A549 (cell line): ENCODE results near the gene PTHLH. TPM values are rescaled to one million over a fixed set of nuclear protein-coding genes. Genes with fewer than 3 reads are reported as not detected.

ENCODE experiments used
- ATAC-seq, 2 experiments: fragments of 200-7000 bp in 1 of 2; fragments of >200 bp in 1 of 2; cut with Nextera tagmentation in 1 of 2; cut with Tn5 transposase in 1 of 2; 3 replicates each; pipeline versions ENCODE4 v1.8.0 to v1.9.1; 2018 to 2020; ENCODE audit warnings: mild to moderate bottlenecking in 1 of 2, moderate library complexity in 1 of 2
- CTCF ChIA-PET: fragments of 300-600 bp; sonication (Branson Sonifier 250); formaldehyde crosslinking; extraction: SDS; loops from one replicate; lab custom pipeline; 2021; ENCODE audit warnings: antibody characterized with exemption, inconsistent platforms; lab: Yijun Ruan, JAX
- POLR2A ChIA-PET: fragments of 350-600 bp; formaldehyde crosslinking; extraction: SDS; loops from one replicate; lab custom pipeline; 2021; ENCODE audit warnings: antibody characterized with exemption, inconsistent platforms; lab: Yijun Ruan, JAX
- DNase-seq, 2 experiments: peaks; one replicate each; pipeline versions ENCODE4 v3.0.0 to v3.0.0-alpha.2; 2011 to 2016; ENCODE audit warnings: low read depth in 1 of 2, low spot score in 1 of 2
- FAIRE-seq: peaks from 2 replicates; lab custom pipeline; 2011; peaks lifted over from hg19 to GRCh38; lab: Jason Lieb, UNC
- H3K27ac ChIP-seq, 2 experiments: fragments of >200 bp; sonication (Bioruptor Twin); formaldehyde crosslinking; 3 replicates each; pipeline ENCODE4 v1.5.1; 2016 to 2017
- H3K4me1 ChIP-seq: fragments of >200 bp; sonication (Bioruptor Twin); formaldehyde crosslinking; 3 replicates; pipeline ENCODE4 v1.6.1; 2016
- H3K4me2 ChIP-seq: fragments of >200 bp; sonication (Bioruptor Twin); formaldehyde crosslinking; 3 replicates; pipeline ENCODE4 v1.6.1; 2016
- H3K4me3 ChIP-seq: fragments of >200 bp; sonication (Bioruptor Twin); formaldehyde crosslinking; 3 replicates; pipeline ENCODE4 v1.5.1; 2016
- H3K9me3 ChIP-seq: fragments of >200 bp; sonication (Bioruptor Twin); formaldehyde crosslinking; 3 replicates; pipeline ENCODE4 v1.6.1; 2016
- ATOH8 ChIP-seq: fragments of 250-450 bp; sonication (Bioruptor Pico); IDR thresholded peaks from 2 replicates; pipeline ENCODE4 v1.5.0; 2020; ENCODE audit warnings: low read depth, mild to moderate bottlenecking, moderate library complexity
- BHLHE40 ChIP-seq: IDR thresholded peaks from 2 replicates; pipeline ENCODE4 v1.6.1; 2012; ENCODE audit warnings: low read depth, low read length, inconsistent platforms
- EP300 ChIP-seq, 2 experiments: fragments of >200 bp; sonication (Bioruptor Twin); formaldehyde crosslinking; IDR thresholded peaks; 2 replicates in 1 of 2; 3 replicates in 1 of 2; pipeline ENCODE4 v1.6.1; 2016 to 2017
- FOSB ChIP-seq: fragments of 250-450 bp; sonication (Bioruptor Pico); IDR thresholded peaks from 2 replicates; pipeline ENCODE4 v1.5.0; 2020; ENCODE audit warnings: mild to moderate bottlenecking, moderate library complexity
- FOSL2 ChIP-seq, 2 experiments: fragments of 450-650 bp in 1 of 2; fragments of >200 bp in 1 of 2; sonication (Bioruptor Twin) in 1 of 2; formaldehyde crosslinking; IDR thresholded peaks; 2 replicates each; pipeline versions ENCODE4 v1.5.0 to v1.6.1; 2016 to 2020; ENCODE audit warnings: mild to moderate bottlenecking in 1 of 2, moderate library complexity in 1 of 2
- FOXS1 ChIP-seq: fragments of 250-450 bp; sonication (Bioruptor Pico); IDR thresholded peaks from 2 replicates; pipeline ENCODE4 v1.5.0; 2020; ENCODE audit warnings: mild to moderate bottlenecking, moderate library complexity
- HEYL ChIP-seq: fragments of 250-450 bp; sonication (Bioruptor Pico); IDR thresholded peaks from 2 replicates; pipeline ENCODE4 v1.8.0; 2021; ENCODE audit warnings: mild to moderate bottlenecking, moderate library complexity
- HOXB13 ChIP-seq: fragments of 250-450 bp; sonication (Bioruptor Pico); IDR thresholded peaks from 2 replicates; pipeline ENCODE4 v1.5.0; 2020; ENCODE audit warnings: low read depth, mild to moderate bottlenecking, moderate library complexity
- HOXB5 ChIP-seq: fragments of 250-450 bp; sonication (Bioruptor Pico); IDR thresholded peaks from 2 replicates; pipeline ENCODE4 v1.5.0; 2020; ENCODE audit warnings: mild to moderate bottlenecking, moderate library complexity
- KDM1A ChIP-seq: fragments of 200-600 bp; sonication (generic); IDR thresholded peaks from 2 replicates; pipeline ENCODE4 v1.6.1; 2016; ENCODE audit warnings: low read depth, mild to moderate bottlenecking
- KDM5A ChIP-seq: fragments of 200-600 bp; sonication (generic); IDR thresholded peaks from 2 replicates; pipeline ENCODE4 v1.6.1; 2016; ENCODE audit warnings: antibody characterized with exemption, mild to moderate bottlenecking
- MYC ChIP-seq: IDR thresholded peaks from 2 replicates; pipeline ENCODE4 v1.6.1; 2012; ENCODE audit warnings: mild to moderate bottlenecking, inconsistent platforms, low read length, improper control_type of control experiment, borderline replicate concordance
- NPAS2 ChIP-seq: fragments of 250-450 bp; sonication (Bioruptor Pico); IDR thresholded peaks from 2 replicates; pipeline ENCODE4 v1.8.0; 2022; ENCODE audit warnings: mild to moderate bottlenecking, moderate library complexity, borderline replicate concordance
- POLR2AphosphoS2 ChIP-seq: conservative IDR thresholded peaks from 2 replicates; pipeline ENCODE4 v1.6.1; 2012; ENCODE audit warnings: low read length, improper control_type of control experiment, inconsistent platforms
- RAD21 ChIP-seq, 2 experiments: fragments of >200 bp in 1 of 2; sonication (Bioruptor Twin) in 1 of 2; formaldehyde crosslinking in 1 of 2; IDR thresholded peaks in 1 of 2; conservative IDR thresholded peaks in 1 of 2; 2 replicates in 1 of 2; 3 replicates in 1 of 2; pipeline ENCODE4 v1.6.1; 2012 to 2018; ENCODE audit warnings: inconsistent platforms in 1 of 2
- RCOR1 ChIP-seq: fragments of 150-350 bp; IDR thresholded peaks from 2 replicates; pipeline ENCODE4 v1.6.1; 2014; ENCODE audit warnings: antibody characterized with exemption, low read length, low read depth
- RFX5 ChIP-seq: fragments of 450-650 bp; IDR thresholded peaks from 2 replicates; pipeline ENCODE4 v1.7.1; 2014; ENCODE audit warnings: antibody characterized with exemption, mild to moderate bottlenecking, moderate library complexity
- SMC3 ChIP-seq: fragments of >200 bp; sonication (Bioruptor Twin); formaldehyde crosslinking; IDR thresholded peaks from 3 replicates; pipeline ENCODE4 v1.6.1; 2018; ENCODE audit warnings: inconsistent platforms
- ZFP36 ChIP-seq: fragments of 450-650 bp; IDR thresholded peaks from 2 replicates; pipeline ENCODE4 v1.6.1; 2014; ENCODE audit warnings: borderline replicate concordance; ENCODE audit not compliant: partially characterized antibody
- ZNF302 ChIP-seq: fragments of 250-450 bp; sonication (Bioruptor Pico); IDR thresholded peaks from 2 replicates; pipeline ENCODE4 v1.9.0; 2021; ENCODE audit warnings: inconsistent platforms, mild to moderate bottlenecking, moderate library complexity
- ZSCAN20 ChIP-seq: fragments of 250-450 bp; sonication (Bioruptor Pico); IDR thresholded peaks from 2 replicates; pipeline ENCODE4 v1.8.0; 2022; ENCODE audit warnings: mild to moderate bottlenecking, moderate library complexity
- WGBS: methylation state at CpG from one replicate; pipeline ENCODE4 v1.1.6; 2017; ENCODE audit errors: missing lambda C conversion rate; 5-methylcytosine and 5-hydroxymethylcytosine counted together
- polyA plus RNA-seq, 4 experiments: library from polyadenylated mRNA; depleted of rRNA in 3 of 4; stranded (reverse); fragments of >200 nt; fragmentation: RNase III in 1 of 4; extraction: RNeasy Plus Mini Kit Qiagen cat#74134 plus additional on column Dnase treatment in 1 of 4; gene quantifications; 2 replicates in 3 of 4; 3 replicates in 1 of 4; pipeline ENCODE4 v1.2.3, GENCODE V29; 2011 to 2017
- TF ChIP-seq, protein P1 (sequence below): fragments of 450-650 bp; IDR thresholded peaks from 2 replicates; pipeline ENCODE4 v1.6.1; 2014; ENCODE audit warnings: antibody characterized with exemption
- TF ChIP-seq, protein P2 (sequence below): fragments of >200 bp; sonication (Bioruptor Twin); formaldehyde crosslinking; IDR thresholded peaks from 2 replicates; pipeline ENCODE4 v1.6.1; 2016
- TF ChIP-seq, protein P3 (sequence below): fragments of 250-450 bp; sonication (Bioruptor Pico); IDR thresholded peaks from 2 replicates; pipeline ENCODE4 v1.5.0; 2021; ENCODE audit warnings: mild to moderate bottlenecking, moderate library complexity, borderline replicate concordance
- TF ChIP-seq, protein P4 (sequence below): IDR thresholded peaks from 2 replicates; pipeline ENCODE4 v1.6.1; 2012

PTHLH gene
- polyA plus RNA-seq, 2 of the 4 experiments (the other 2 are of a cell fraction), result 10.9 to 27.9 TPM

DNA sequence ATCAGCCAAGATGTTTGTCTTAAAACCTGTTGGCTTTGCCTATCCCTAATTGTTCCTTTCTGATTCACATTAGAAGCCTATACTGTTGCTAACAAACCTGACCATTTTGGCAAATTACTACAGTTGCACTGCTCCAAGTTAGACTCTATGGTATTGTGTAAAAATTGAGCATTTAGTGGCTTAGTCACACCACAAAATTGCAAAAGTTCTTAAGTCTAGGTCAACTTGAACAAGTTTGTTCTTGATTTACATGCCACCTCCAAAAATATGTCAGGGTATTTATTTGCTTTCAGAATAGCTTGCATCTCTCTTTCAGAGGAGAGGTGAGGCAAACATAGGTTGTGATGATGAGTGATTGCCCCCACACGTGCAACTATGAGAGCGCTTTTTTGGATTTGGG lies 27.0 kb upstream of the PTHLH start (continued):
- TF ChIP-seq, protein P1, sequence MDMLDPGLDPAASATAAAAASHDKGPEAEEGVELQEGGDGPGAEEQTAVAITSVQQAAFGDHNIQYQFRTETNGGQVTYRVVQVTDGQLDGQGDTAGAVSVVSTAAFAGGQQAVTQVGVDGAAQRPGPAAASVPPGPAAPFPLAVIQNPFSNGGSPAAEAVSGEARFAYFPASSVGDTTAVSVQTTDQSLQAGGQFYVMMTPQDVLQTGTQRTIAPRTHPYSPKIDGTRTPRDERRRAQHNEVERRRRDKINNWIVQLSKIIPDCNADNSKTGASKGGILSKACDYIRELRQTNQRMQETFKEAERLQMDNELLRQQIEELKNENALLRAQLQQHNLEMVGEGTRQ, result no peak
- TF ChIP-seq RCOR1, result no peak
- no peak for TF ChIP-seq ZNF302
- TF ChIP-seq NPAS2, result no peak

- no peaks in the 10 kb centered on the region for H3K9me3 ChIP-seq
- H3K4me3 ChIP-seq, result no peak overlapping the region
- H3K27ac ChIP-seq, result no peak overlapping the region
- peak overlapping the region; percentile 21; the same call in 1 of the 3 replicates for H3K4me2 ChIP-seq
- CTCF ChIA-PET, result interaction anchor here (1.0 to 1.4 kb wide), 2 partner anchors 14 to 29 kb away, joined by 3 read pairs; no protein-coding TSS in a partner anchor
- H3K4me1 ChIP-seq, result peaks cover 21% of the 10 kb centered on the region; the same call in 2 of the 3 replicates
- peak in 1 of 2 experiments; percentile 42; a peak in 1 of 6 replicates for ATAC-seq
- POLR2A ChIA-PET, result no interaction called here
- peak in 1 of 2 experiments; percentile 59 for DNase-seq
- no peak for FAIRE-seq
- TF ChIP-seq EP300 (IDR thresholded peaks at IDR 0.05) (0 out of 5 replicates have a peak, but pooled peaks of 1 of the 2 experiments have one; percentile 24), RAD21 (conservative IDR thresholded peaks at IDR 0.05 in 1 of 2, IDR thresholded peaks at IDR 0.05 in 1 of 2) (peak in 1 of 2 experiments; percentile 9; a peak in 1 of 5 replicates), ZFP36 (no peak)
Measured at GRCh38 chr12:27998658-27999057, 26.1 kb upstream of the PTHLH start.

DNA sequence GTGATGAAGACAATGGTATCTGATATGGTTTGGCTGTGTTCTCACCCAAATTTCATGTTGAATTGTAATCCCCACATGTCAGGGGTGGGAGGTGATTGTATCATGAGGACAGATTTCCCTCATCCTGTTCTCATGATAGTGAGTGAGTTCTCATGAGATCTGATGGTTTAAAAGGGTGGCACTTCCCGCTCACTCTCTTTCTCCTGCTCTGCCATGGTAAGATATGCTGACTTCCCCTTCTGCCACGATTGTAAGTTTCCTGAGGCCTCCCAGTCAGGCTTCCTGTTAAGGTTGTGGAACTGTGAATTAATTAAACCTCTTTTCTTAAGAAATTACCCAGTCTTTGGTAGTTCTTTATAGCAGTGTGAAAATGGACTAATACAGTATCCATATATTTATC lies 25.6 kb upstream of the PTHLH start:
- DNase-seq, result no peak
- ATAC-seq, result no peak
- Histone ChIP-seq H3K4me2 (no peak overlapping the region), H3K27ac (0 out of 6 replicates have a peak overlapping the region, but pooled peaks of 1 of the 2 experiments have one; percentile 33), H3K4me3 (no peak overlapping the region), H3K4me1 (peaks cover 21% of the 10 kb centered on the region; the same call in 2 of the 3 replicates), H3K9me3 (no peaks in the 10 kb centered on the region)
- CTCF ChIA-PET, result interaction anchor here (1.0 kb wide), 1 partner anchor 28 kb away, joined by 3 read pairs; no protein-coding TSS in a partner anchor
- WGBS, result 56% methylated on average over 2 of the region's 2 CpGs
- TF ChIP-seq ATOH8 (CRISPR knock-in tag) (no peak), ZFP36 (no peak), KDM1A (no peak), KDM5A (no peak), BHLHE40 (no peak), FOSL2 (IDR thresholded peaks at IDR 0.05) (no peak), FOSL2 (CRISPR knock-in tag; IDR thresholded peaks at IDR 0.05) (no peak), ZSCAN20 (CRISPR knock-in tag) (no peak), MYC (no peak), HEYL (CRISPR knock-in tag) (no peak), HOXB5 (no peak), RFX5 (no peak), POLR2AphosphoS2 (no peak), EP300 (IDR thresholded peaks at IDR 0.05) (no peak), FOSB (no peak), SMC3 (no peak), FOXS1 (no peak), HOXB13 (CRISPR knock-in tag) (no peak)
- TF ChIP-seq, protein P2, sequence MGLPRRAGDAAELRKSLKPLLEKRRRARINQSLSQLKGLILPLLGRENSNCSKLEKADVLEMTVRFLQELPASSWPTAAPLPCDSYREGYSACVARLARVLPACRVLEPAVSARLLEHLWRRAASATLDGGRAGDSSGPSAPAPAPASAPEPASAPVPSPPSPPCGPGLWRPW, result no peak
- TF ChIP-seq, protein P3, sequence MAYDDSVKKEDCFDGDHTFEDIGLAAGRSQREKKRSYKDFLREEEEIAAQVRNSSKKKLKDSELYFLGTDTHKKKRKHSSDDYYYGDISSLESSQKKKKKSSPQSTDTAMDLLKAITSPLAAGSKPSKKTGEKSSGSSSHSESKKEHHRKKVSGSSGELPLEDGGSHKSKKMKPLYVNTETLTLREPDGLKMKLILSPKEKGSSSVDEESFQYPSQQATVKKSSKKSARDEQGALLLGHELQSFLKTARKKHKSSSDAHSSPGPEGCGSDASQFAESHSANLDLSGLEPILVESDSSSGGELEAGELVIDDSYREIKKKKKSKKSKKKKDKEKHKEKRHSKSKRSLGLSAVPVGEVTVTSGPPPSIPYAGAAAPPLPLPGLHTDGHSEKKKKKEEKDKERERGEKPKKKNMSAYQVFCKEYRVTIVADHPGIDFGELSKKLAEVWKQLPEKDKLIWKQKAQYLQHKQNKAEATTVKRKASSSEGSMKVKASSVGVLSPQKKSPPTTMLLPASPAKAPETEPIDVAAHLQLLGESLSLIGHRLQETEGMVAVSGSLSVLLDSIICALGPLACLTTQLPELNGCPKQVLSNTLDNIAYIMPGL (CRISPR knock-in tag), result no peak
- TF ChIP-seq, protein P4, sequence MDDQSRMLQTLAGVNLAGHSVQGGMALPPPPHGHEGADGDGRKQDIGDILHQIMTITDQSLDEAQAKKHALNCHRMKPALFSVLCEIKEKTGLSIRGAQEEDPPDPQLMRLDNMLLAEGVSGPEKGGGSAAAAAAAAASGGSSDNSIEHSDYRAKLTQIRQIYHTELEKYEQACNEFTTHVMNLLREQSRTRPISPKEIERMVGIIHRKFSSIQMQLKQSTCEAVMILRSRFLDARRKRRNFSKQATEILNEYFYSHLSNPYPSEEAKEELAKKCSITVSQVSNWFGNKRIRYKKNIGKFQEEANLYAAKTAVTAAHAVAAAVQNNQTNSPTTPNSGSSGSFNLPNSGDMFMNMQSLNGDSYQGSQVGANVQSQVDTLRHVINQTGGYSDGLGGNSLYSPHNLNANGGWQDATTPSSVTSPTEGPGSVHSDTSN, result no peak
- FAIRE-seq, result no peak
- POLR2A ChIA-PET, result no interaction called here
